Sigmoid colon (tissue), 7 donors: ENCODE data around the gene PRAC2. TPM values are rescaled to one million over a fixed set of nuclear protein-coding genes. Genes with fewer than 3 reads are reported as not detected.
"Not testable (repeated sequence)": the region's sequence is repeated elsewhere in the genome, so short reads cannot be mapped to it uniquely, and the experiment has no call there.

Source experiments
- DNase-seq: peaks from one replicate; pipeline ENCODE4 v3.0.0-alpha.2; 2019
- H3K27ac ChIP-seq, 4 donors: fragments of 200-600 bp; sonication (generic); one replicate each; pipeline ENCODE4 v1.5.1; 2016 to 2019; ENCODE audit warnings: mild to moderate bottlenecking in 1 of 4
- H3K27me3 ChIP-seq, 3 donors: fragments of 200-600 bp; sonication (generic); one replicate each; pipeline ENCODE4 v1.5.1; 2019; ENCODE audit warnings: mild to moderate bottlenecking in 1 of 3
- H3K36me3 ChIP-seq, 4 donors: fragments of 200-600 bp; sonication (generic); one replicate each; pipeline ENCODE4 v1.5.1; 2016 to 2019
- H3K4me1 ChIP-seq, 4 donors: fragments of 200-600 bp; sonication (generic); one replicate each; pipeline ENCODE4 v1.5.1; 2017 to 2019
- H3K4me3 ChIP-seq, 4 donors: fragments of 200-600 bp; sonication (generic); one replicate each; pipeline ENCODE4 v1.5.1; 2017 to 2019; ENCODE audit warnings: mild to moderate bottlenecking in 2 of 4, moderate library complexity in 1 of 4
- H3K9me3 ChIP-seq, 4 donors: fragments of 200-600 bp in 3 of 4; sonication (generic) in 3 of 4; one replicate each; pipeline versions ENCODE4 v1.5.1 to v1.6.1; 2013 to 2019
- EP300 ChIP-seq, 4 donors: sonication (generic); formaldehyde crosslinking; IDR thresholded peaks; one replicate each; pipeline ENCODE4 v1.6.1; 2017; ENCODE audit warnings: antibody characterized with exemption in 4 of 4
- POLR2A ChIP-seq, 2 donors: fragments of 450-650 bp; IDR thresholded peaks; one replicate each; pipeline ENCODE4 v1.6.1; 2016; ENCODE audit warnings: antibody characterized with exemption in 2 of 2, mild to moderate bottlenecking in 2 of 2, moderate library complexity in 2 of 2
- POLR2AphosphoS5 ChIP-seq, 4 donors: sonication (generic); formaldehyde crosslinking; IDR thresholded peaks; one replicate each; pipeline ENCODE4 v1.6.1; 2017; ENCODE audit warnings: antibody characterized with exemption in 4 of 4
- WGBS, 2 donors: extraction: QIAGEN DNeasy Blood & Tissue Kit; methylation state at CpG; one replicate each; pipeline ENCODE4 v1.1.7; 2013; 5-methylcytosine and 5-hydroxymethylcytosine counted together
- intact Hi-C: fragments of 100-400 bp; cut with DNase I; formaldehyde crosslinking; loops from one replicate; pipeline ENCODE4 v1.15.1; 2023
- polyA plus RNA-seq, 3 donors: library from polyadenylated mRNA; stranded (reverse); fragments of 200-250 nt; gene quantifications; one replicate each; pipeline ENCODE4 v1.2.3, GENCODE V29; 2013
- total RNA-seq, 4 donors: library from RNA; depleted of rRNA; stranded (reverse); fragments of >200 nt; gene quantifications; one replicate each; pipeline ENCODE4 v1.1.0, GENCODE V29; 2016
- TF ChIP-seq, protein P1 (sequence below), 4 experiments: fragments of 450-650 bp in 3 of 4; fragments of 200-600 bp in 1 of 4; IDR thresholded peaks; one replicate each; pipeline ENCODE4 v1.5.1; 2016 to 2019; ENCODE audit warnings: antibody characterized with exemption in 4 of 4, mild to moderate bottlenecking in 3 of 4, moderate library complexity in 2 of 4
- donor health status: healthy with polysubstance abuse.
- donor health status: Bipolar disorder and iron deficiency.
- donor health status: healthy.

The PRAC2 gene
- total and polyA plus RNA-seq, 7 donors = 2.1 to 20.3 (median 12.4) TPM; not detected in 3

DNA sequence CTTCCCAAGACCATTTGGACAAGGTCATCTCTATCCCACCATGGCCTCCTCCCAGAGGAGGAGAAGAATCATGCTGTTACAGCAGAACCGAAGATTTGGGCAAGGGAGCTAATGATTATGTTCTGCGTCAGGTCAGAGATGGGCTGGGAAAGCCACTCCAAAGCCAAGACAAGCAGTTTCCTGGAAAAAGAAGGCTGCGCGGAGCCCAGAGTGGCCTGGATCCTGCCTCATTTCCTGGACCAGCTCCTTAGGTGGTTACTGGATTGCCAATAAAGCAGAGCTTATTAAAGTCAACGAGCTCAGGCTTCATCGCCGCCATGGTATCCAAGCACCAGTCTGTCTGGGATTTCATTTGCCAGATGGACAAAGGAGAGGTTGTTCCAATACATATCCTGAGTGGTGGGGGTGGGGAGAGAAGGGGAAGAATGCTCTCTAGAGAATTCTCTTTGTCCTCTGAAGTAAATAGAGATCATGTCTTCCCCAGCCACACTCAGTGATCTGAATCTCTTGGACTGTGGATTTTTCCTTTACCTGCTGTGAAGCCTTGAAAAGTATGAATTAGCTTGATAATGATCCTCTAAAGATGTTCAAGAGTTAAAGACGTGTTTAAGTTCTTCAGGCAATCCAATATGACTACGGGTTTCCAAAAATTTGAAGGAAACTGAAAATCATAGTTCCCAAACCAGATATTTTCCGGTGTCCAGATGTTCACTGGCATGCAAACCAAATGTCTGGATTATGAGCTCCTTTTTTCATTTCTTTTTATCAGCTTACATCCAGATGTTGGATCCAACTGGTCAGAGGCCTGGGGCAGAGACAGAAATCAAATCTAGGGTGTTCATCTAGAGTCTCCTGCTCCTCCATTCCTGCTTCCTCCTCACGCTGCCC, 18.4 kb upstream of the PRAC2 start:
- Histone ChIP-seq H3K27me3 (peaks cover 0 to 84% (median 8%) of the 10 kb centered on the region in 3 donors), H3K9me3 (no peaks in the 10 kb centered on the region)
- no peak for DNase-seq

DNA sequence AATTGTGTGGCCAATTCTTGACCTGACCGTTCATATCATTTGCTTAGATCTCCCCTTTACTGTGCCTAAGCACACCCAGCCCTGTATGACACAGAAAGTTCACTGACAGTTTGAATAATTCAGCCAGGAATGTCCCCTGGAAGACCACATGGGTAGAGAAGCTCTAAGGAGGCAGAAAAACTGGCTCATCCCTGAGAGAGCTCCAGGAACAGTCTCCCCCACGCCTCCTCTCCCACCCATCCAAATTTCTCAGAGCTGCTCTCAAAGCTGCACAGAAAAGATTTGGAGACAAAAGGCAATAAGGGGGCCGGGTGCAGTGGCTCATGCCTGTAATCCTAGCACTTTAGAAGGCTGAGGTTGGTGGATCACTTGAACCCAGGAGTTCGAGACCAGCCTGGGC, 11.9 kb upstream of the PRAC2 start:
- intact Hi-C loops = no loop called here
- Histone ChIP-seq H3K4me1 (no peaks in the 10 kb centered on the region), H3K27me3 (peaks cover 13 to 95% (median 30%) of the 10 kb centered on the region in 3 donors), H3K36me3 (no peaks in the 10 kb centered on the region), H3K27ac (no peak overlapping the region), H3K9me3 (no peaks in the 10 kb centered on the region), H3K4me3 (no peak overlapping the region)
- TF ChIP-seq EP300 (IDR thresholded peaks at IDR 0.05) (no peak), POLR2AphosphoS5 (IDR thresholded peaks at IDR 0.05) (no peak), POLR2A (IDR thresholded peaks at IDR 0.05) (no peak)
- TF ChIP-seq, protein P1, sequence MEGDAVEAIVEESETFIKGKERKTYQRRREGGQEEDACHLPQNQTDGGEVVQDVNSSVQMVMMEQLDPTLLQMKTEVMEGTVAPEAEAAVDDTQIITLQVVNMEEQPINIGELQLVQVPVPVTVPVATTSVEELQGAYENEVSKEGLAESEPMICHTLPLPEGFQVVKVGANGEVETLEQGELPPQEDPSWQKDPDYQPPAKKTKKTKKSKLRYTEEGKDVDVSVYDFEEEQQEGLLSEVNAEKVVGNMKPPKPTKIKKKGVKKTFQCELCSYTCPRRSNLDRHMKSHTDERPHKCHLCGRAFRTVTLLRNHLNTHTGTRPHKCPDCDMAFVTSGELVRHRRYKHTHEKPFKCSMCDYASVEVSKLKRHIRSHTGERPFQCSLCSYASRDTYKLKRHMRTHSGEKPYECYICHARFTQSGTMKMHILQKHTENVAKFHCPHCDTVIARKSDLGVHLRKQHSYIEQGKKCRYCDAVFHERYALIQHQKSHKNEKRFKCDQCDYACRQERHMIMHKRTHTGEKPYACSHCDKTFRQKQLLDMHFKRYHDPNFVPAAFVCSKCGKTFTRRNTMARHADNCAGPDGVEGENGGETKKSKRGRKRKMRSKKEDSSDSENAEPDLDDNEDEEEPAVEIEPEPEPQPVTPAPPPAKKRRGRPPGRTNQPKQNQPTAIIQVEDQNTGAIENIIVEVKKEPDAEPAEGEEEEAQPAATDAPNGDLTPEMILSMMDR (IDR thresholded peaks at IDR 0.05) = no peak
- 73 to 86% methylated on average over 4 of the region's 4 CpGs for WGBS, 2 donors
- DNase-seq = no peak

More for the DNA sequence above, 18.4 kb upstream of the PRAC2 start:
- H3K4me1 ChIP-seq = no peaks in the 10 kb centered on the region
- WGBS, 2 donors = 82 to 90% methylated on average over 11 of the region's 11 CpGs
- TF ChIP-seq POLR2AphosphoS5 (IDR thresholded peaks at IDR 0.05) (no peak), EP300 (IDR thresholded peaks at IDR 0.05) (no peak), POLR2A (IDR thresholded peaks at IDR 0.05) (no peak)
- TF ChIP-seq, protein P1 (IDR thresholded peaks at IDR 0.05) = no peak
- H3K4me3 ChIP-seq = no peak overlapping the region
- intact Hi-C loops = no loop called here
- H3K27ac ChIP-seq = no peak overlapping the region
- H3K36me3 ChIP-seq = no peaks in the 10 kb centered on the region

DNA sequence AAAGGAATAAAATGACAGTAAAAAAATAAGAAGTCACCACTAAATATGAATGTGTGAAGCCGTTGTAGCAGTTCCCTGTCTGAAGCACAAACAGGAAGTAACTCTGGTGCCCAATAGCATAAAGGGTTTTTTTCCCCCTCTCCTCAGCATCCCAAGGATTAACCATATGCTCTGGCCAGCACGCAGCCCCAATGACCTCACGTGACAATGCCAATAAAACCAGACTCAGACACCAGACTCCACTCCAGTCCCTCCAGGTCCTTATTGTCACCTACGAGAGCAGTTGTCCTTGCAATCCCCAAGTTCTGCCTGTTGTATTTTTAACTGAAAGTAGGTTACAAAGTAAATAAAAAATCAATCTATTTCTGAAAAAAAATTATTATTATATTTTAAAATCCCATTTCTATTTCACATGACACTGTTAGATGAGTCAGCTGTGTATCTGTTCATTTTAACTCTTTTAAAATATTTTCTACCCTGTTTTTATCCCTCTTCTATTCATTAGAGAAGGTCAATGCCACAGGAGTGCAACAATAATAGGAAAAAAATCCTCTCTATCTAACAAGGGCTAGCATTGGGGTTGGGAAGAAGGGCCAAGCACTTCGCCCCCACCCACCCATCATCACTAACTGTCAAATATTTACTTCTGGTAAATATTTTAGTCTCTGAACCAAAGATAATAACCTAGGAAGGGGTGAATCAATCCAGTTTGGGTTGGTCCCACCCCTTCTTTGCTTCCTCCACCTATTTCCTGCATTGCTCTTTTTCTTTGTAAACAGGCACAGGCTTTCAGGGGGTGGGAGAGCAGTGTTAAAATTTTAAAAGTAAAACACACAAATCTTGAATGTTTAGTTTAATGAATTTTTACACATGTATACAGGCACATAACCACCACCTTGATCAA, 7.2 kb upstream of the PRAC2 start:
- no peaks in the 10 kb centered on the region for H3K36me3 ChIP-seq
- H3K4me3 ChIP-seq = no peak overlapping the region
- TF ChIP-seq, protein P1 (IDR thresholded peaks at IDR 0.05) = no peak
- TF ChIP-seq EP300 (IDR thresholded peaks at IDR 0.05) = no peak
- no peak for TF ChIP-seq POLR2AphosphoS5 (IDR thresholded peaks at IDR 0.05)
- TF ChIP-seq POLR2A (IDR thresholded peaks at IDR 0.05) = no peak
- DNase-seq = peak; percentile 20
- H3K27ac ChIP-seq = no peak overlapping the region
- WGBS, 2 donors = 16 to 33% methylated on average over 5 of the region's 5 CpGs
- no peaks in the 10 kb centered on the region for H3K9me3 ChIP-seq
- peaks cover 0 to 17% (median 17%) of the 10 kb centered on the region in 4 donors for H3K4me1 ChIP-seq
- peaks cover 41 to 97% (median 76%) of the 10 kb centered on the region in 3 donors for H3K27me3 ChIP-seq
- intact Hi-C loops = loop anchor here (5.0 kb wide), 1 partner anchor 98 kb away; the partner anchor contains the start of gene HOXB8

DNA sequence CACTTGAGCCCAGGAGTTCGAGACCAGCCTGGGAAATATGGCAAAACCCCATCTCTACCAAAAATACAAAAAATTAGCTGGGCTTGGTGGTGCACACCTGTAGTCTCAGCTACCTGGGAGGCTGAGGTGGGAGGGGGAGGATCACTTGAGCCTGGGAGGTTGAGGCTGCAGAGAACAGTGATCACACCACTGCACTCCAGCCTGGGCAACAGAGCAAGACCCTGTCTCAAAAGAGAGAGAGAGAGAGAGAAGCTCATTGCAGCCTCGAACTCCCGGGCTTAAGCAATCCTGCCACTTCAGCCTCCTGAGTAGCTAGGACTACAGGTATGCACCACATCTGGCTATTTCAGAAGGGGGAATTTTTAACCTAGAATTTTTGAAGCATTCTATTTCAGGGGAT, 6.4 kb upstream of the PRAC2 start:
- intact Hi-C loops = loop anchor here (5.0 kb wide), 1 partner anchor 99 kb away; the partner anchor contains the start of gene HOXB8
- DNase-seq = peak; percentile 5
- WGBS, 2 donors = 57 to 73% methylated on average over 3 of the region's 3 CpGs
- peaks cover 47 to 97% (median 84%) of the 10 kb centered on the region in 3 donors for H3K27me3 ChIP-seq
- H3K36me3 ChIP-seq, H3K4me3 ChIP-seq, H3K9me3 ChIP-seq, H3K27ac ChIP-seq: not testable (repeated sequence)
- H3K4me1 ChIP-seq = peaks cover 0 to 17% (median 17%) of the 10 kb centered on the region in 4 donors
